Stimulated activated CD8-positive, alpha-beta memory T cell treated with anti-CD3 and anti-CD28 coated beads, Interleukin-4, amount 100 ng/mL, for 24 hours (primary cell): ENCODE data around the gene ACSF2.
"Not testable (repeated sequence)": the region's sequence is repeated elsewhere in the genome, so short reads cannot be mapped to it uniquely, and the experiment has no call there.

Experiments
- DNase-seq: peaks from one replicate; pipeline ENCODE4 v3.0.0-alpha.2; 2020; ENCODE audit warnings: low read depth

ACSF2 gene

DNA sequence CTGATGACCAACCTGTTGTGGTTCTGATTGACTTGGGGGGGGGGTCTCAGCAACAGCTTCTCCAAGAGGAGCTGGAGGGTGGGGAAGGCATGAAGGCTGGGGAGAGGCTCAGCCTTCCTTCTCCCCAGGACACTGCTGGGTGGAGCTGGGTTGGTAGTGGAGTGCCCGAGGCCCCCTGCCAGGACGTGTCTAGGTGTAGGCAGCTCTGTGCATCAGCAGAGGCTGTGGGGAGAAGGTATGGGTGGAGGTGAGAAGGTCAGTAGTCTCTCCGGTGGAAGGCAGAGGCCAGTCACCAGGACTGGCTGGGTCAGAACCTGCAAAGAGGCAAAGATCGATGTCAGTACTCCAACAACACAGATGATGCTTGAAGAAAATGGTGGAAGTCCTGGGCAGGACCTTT is 38.7 kb downstream of the ACSF2 start:
- DNase-seq = no peak

DNA sequence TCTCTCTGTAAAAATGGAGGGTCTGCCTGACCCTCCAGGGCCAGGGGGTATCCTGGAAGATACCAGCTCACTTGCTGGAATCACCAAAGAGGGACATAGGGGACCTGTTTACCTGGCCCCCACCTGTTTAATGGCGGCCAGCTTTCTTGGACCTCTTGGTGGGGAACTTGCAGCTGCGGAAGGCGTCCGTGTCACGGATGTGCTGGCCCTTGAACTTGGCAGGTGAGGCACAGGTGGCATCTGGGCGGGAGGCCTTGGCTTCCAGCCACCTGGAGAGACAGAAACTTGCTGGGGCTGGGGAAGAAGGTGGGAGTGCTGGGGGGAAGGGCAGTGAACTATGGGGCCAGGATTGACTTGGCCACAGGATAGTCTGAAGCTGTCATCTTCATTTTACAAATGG is 39.2 kb downstream of the ACSF2 start:
- no peak for DNase-seq

DNA sequence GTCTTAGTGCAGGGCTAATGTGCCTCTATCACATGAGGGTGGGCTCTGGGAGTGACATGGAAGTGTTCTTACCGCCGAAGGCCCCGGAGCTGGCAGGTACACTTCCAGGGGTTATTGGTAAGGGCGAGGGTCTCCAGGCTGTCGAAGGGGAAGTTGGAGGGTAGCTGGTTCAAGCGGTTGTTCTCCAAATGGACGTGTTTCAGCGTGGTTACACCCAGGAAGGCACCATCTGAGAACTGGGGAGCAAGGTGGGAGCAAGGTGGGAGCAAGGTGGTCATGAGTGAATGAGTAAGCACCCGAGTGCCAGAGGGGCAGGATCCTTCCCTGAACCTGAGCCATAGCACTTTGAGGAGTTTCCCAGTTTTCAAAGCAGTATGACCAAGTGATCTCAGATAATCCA is 39.6 kb downstream of the ACSF2 start:
- no peak for DNase-seq

DNA sequence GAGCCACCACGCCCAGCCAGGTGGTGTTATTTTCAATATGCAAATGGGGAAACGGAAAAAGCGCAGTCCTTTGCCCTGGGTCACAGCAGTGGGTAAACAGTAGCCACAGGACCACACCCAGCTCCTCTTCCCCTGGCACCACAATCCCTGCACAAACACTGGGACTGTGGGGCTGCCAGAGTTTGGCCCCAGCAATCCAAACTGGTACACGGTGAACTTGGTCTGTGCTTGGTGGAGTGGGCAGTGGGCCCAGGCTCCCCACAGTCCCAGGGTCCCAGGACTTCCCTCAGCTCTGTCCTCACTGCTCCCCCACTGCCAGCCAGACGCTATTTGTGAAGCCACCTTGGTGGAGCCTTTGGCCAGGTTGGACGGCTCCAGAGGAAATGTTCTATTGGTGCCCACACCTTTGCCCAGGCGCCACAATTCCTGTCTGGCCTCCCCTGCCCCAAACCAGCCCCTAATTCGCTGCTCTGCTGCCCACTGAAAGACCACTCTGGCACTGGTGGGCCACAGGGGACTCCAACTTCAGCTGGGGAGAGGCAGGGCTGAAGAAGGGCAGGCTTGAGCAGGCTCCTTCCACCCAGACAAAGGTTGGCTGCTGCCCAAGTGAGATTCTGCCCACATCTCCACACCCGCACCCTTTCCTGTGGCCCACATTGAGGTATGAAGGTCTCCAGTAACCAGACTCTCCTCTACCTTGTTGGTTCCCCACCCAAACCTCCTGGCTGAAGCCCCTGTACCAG is 40.5 kb downstream of the ACSF2 start:
- no peak for DNase-seq

DNA sequence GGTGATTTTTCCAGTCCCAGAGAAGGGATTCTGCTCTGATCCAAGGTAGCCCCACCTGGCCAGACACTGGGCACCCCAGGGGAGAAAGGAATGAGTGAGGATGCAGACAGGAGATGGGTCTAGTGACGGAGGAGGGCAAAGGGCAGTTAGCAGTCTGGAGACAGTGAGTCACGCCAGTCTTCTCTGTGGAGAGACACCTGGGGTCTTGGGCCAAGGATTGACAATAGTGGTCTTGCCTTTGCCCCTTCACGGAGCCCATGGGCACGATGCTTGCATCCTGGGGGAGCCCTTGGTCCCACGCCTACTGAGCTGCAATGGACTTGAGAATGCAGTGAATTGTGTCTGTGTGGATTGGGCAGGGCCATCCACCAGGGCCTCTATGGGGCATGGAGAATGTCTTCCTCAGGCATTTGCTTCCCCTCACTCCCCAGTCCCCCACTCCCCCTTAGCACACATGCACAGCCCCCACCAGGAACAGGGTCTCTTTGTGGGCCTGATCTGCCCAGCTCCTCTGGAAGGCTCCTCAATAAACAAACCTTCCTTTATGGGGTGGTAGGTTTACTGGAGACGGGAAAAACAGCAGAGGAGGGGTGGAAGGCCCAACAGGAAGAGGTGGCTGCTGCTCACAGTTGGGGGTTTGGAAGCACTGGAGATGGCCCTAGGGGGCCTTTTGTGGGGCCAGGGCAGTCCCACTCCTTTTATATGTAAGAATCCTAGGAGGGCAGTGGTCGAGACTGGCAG is 41.3 kb downstream of the ACSF2 start:
- DNase-seq = no peak

DNA sequence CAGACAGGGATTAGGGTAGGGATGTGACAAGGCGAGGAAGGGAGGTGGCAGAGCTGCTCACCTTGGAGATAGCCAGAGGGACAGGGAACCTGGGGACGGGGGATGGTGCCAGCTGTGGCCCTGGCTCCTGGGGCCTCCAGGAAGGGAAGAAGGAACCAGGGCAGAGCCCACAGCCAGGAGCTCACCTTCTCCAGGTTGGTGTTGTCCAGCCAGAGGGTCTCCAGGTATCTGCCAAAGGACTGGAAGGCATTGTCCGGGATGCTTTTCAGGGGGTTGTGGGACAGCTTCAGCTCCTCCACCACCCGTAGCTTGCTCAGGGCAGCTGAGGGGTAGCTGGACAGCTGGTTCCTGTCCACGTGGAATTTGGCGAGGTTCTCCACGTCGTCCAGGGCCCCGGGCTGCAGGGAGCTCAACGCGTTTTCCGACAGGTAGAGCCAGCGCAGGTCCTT is 41.9 kb downstream of the ACSF2 start:
- no peak for DNase-seq

DNA sequence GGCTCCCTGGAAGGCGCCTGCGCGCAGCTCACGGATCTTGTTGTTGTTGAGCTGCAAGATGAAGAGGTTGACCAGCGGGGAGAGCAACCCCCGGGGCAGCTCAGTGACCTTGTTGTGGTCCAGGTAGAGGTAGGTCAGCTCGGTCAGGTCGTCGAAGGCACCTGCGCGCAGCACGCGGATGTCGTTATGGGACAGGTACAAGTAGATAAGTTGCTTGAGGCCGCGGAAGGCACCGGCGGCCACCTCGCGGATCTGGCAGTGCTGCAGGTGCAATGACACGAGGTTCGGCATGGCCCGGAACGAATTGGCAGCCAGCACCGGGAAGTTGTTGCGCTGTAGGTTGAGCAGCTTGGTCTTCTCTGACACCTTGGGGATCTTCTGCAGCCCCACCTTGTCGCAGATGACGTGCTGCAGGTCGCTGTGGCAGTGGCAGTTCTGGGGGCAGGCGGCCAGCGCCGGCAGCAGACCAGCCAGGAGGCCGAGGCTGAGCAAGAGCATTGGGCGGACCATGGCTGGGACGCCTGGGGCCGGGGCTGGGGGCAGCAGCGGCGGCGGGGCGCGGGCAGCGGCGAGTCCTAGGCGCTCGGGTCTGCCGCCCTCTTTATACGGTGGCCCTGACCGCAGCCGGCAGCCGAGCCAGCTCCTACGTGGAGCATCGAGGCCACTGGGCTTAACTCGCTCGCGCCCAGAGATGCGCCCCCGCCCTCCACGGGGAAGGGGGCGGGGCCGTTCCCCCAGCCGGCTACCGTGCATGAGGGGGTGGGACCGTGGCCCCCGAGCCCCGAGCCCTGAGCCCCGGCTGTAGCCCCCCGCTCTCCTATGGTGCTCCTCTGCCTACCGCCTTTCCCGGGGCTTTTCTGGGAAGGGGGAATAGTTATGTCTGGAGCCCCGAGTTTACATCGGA is 42.5 kb downstream of the ACSF2 start, which contains the start of gene CHAD:
CHAD (minus strand) TSS at position 577 of the 904 bp plus-strand sequence; CDS start at position 510, 67 bp downstream.
- DNase-seq = no peak

DNA sequence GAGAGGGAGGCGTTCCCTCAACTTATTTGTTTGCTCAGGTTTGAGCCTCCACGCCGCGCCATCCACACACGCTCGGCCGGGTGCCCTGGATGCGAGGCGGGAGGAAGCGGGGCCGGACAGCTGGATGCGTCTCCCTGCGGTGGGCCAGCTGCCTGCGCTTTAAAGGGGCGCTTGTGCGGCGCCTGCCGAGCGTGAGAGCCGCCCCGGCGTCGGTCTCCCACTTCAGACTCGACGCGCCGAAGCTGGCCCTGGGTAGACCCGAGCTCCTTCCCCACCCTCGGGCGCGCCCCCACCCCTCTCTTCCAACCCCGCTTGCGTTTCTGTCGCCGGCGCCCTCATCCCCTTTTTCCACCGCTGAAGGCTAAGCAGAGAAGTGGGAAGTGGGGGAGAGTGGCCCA is 43.2 kb downstream of the ACSF2 start:
- no peak for DNase-seq

DNA sequence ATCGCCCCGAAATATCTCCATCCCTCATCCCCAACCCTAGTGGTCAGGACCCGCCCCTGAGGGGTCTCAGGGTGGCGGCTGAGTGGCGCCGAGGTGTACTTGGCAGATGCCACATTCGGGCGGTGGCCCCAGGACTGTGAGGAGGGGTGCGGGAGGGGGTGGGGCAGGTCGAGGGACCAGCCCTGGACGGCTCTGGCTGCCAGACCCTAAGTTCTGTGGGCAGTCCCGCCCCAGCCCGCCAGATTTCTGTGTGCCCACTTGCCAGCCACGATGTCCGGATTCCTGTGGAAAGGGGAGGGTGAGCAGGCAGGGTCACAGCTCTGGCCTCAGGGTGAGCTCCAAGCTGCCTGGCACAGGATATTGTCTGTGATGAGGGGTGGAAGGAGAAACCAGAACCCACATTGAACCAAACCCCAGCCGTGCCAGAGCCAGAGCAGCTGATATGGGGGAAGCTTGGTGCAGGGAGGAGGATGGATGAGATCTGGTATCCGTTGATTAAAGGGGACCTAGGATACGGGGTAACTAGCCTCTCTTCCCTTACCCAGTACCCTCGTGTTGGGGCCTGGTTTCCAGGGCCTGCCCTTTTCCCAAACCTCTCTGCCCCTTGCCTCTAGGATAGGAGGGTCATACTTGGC is 43.8 kb downstream of the ACSF2 start:
- DNase-seq = no peak

DNA sequence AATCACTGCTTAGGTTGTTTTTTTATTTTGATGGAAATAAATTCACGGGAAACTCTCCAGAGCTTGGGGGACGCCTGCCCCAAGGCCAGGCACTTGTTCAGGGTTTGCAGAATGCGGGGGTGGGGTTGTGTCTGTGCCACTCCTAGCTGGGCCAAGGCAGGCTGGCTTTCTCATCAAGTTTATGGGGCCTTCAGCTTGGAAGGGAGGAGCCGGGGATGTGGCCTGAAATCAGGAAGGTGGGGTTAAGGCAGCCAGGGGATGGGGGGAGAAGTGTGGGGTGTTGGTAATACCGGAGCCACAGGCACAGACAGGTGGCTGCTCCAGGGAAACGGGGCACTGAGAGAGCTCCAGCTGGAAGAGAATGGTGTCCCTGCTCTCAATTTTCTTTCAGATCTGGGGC is 44.4 kb downstream of the ACSF2 start:
- no peak for DNase-seq

DNA sequence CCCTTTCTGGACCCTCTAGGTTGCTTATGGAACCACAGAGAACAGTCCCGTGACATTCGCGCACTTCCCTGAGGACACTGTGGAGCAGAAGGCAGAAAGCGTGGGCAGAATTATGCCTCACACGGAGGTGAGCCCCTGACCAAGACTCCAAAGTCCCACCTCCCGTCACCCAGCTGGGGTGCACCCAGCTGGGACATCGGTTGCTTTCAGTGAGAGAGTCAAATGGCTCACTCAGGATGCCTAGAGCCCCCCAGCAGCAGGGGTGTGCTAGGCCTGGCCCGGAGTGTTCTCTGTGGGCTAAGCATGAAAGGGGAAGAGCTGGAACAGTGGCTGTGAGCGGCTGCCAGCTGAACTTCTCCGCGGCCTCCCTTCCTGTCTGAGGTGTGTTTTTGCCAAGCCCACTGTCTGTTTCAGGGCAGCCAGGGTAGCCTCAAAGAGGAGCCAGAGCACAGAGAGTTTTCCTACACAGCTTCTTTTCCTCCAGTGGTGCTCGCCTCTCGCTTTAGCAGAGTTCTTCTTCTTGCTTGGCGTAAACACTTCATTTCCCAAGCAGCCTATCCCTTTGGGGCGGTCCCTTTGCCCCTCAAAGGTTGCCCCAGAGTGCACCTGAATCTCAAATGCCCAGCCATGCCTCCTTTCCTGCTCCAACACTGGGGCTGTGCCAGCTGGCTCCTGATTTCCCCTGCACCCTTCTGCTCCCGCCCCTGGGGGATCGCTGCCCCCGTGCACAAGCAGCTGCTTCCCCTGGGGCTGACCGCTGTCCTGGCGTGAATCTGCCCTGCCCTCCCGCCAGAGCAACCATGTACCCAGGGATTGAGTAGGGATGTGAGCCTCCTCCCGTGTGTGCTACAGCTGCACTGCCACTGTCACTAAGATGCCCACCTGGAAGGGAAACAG is 45.2 kb downstream of the ACSF2 start:
- no peak for DNase-seq

DNA sequence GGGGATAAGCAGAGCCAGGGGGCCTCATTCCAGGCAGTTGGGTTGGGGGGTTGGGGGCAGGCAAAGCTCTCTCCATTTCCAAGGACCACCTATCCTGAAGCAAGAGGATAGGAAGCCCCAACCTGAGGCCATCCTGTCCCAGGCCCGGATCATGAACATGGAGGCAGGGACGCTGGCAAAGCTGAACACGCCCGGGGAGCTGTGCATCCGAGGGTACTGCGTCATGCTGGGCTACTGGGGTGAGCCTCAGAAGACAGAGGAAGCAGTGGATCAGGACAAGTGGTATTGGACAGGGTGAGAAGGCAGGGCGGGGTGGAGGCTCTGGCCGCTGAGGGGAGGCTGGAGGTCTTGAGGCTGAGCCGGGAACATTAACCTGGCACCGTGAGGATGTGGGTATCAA is 46.3 kb downstream of the ACSF2 start:
- DNase-seq = no peak

DNA sequence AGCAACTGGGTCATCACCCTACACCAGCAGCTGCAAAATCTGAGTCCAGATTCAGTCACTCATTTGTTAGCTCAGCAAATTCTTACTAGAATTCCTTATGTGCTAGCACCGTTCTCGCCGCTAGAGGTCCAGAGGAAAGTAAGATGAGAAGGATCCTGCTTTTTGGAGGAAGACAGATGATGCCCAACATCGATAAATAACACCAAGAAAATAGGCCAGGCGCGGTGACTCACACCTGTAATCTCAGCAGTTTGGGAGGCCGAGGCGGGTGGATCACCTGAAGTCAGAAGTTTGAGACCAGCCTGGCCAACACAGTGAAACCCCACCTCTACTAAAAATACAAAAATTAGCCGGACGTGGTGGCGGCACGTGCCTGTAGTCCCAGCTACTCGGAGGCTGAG is 46.7 kb downstream of the ACSF2 start:
- DNase-seq = not testable (repeated sequence)

DNA sequence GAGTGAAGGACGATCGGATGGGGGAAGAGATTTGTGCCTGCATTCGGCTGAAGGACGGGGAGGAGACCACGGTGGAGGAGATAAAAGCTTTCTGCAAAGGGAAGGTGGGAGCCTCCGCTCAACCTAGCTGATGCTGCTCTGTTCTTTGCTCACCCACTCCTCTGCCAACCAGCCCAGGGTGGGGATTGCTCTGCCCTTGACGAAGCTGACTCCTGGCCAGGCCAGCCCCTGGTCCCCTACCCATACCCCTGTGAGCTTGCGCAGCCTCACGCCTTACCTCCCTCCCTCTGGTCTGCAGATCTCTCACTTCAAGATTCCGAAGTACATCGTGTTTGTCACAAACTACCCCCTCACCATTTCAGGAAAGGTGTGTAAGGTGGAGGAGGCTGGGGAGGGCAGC is 47.9 kb downstream of the ACSF2 start:
- DNase-seq = no peak

DNA sequence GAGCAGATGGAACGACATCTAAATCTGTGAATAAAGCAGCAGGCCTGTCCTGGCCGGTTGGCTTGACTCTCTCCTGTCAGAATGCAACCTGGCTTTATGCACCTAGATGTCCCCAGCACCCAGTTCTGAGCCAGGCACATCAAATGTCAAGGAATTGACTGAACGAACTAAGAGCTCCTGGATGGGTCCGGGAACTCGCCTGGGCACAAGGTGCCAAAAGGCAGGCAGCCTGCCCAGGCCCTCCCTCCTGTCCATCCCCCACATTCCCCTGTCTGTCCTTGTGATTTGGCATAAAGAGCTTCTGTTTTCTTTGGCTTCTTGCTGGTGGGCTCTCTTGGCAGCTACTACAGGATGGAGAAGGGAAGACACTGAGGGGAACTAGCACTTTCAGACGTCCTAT is 48.5 kb downstream of the ACSF2 start:
- no peak for DNase-seq

DNA sequence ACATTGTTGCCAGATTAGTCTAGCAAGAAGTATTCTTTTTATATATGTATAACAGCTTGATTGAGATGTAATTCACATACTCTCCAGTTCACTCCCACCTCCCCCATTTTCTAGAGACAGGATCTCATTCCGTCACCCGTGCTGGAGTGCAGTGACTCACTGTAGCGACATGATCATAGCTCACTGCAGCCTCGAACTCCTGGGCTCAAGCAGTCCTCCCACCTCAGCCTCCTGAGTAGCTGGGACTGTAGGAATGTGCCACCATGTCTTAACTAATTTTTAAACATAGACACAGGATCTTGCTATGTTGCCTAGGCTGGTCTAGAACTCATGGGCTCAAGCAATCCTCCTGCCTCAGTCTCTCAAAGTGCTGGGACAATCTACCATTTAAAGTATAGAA is 49.3 kb downstream of the ACSF2 start:
- no peak for DNase-seq

DNA sequence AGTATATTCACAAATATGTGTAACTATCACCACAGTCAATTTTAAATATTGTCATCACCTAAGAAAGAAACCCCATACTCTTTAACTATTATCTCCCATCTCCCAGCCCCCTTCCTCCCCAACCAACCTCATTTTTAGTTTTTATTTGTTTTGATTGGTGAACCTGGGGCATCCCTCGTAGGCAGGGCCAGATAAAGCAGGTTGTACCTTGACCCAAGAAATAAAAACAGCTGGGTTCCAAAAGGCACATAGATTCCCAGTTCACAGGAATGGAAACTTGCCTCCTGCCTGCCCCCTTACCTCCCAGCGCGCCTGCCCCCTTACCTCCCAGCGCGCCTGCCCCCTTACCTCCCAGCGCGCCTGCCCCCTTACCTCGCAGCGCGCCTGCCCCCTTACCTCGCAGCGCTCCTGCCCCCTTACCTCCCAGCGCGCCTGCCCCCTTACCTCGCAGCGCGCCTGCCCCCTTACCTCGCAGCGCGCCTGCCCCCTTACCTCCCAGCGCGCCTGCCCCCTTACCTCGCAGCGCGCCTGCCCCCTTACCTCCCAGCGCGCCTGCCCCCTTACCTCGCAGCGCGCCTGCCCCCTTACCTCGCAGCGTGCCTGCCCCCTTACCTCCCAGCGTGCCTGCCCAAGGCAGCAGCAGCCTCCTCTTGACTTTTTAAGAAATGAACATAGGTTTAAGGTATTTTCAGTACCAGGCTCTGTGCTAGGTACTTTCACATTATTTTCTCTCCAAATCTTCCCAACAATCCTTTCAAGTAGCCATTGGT is 49.9 kb downstream of the ACSF2 start:
- not testable (repeated sequence) for DNase-seq

DNA sequence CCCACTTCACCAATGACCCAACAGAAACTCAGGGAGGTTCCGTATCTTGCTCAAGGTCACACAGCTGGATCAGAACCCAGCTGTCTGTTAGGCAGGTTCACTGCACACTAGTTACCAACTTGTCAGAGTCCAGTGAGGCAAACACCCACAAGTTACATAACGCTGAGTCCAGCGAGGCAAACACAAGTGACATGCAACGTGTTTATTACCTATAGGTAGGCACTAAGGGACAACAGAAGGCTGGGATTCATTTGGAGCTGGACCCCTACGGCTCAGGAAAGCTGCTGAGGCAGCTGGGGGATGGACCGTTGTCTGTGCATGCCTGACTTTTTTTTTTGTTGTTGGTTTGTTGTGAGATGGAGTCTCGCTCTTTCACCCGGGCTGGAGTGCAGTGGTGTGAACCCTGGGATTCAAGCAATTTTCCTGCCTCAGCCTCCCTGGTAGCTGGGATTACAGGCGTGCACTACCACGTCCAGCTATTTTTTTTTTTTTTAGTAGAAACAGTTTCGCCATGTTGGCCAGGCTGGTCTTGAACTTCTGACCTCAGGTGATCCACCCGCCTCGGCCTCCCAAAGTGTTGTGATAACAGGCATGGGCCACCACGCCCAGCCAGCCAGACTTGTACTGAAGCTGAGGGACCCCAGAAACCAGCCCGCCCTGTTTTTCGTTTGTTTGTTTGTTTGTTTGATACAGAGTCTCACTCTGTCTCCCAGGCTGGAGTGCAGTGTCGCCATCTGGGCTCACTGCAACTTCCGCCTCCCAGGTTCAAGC is 50.7 kb downstream of the ACSF2 start:
- DNase-seq = no peak

DNA sequence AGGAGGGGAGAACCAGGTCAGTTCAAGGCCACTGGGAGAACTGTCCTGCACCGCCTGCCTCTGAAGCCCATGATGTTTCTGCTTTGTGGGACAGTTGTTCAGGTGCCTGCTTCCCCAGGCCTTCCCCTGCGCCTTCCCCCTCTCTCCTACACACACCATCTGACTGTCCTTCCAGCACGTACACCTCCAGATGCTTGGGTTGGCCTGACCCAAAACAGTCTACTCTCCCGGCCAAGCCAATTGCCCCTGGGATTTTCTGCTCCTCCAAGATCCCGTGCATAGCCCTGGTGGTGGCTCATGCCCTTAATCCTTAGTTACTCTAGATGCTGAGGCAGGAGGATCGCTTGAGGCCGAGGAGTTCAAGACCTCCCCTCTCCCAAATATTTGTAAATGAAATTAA is 52.0 kb downstream of the ACSF2 start:
- no peak for DNase-seq
